Measurements from ENCODE around the gene LIPC. TPM values are rescaled to one million over a fixed set of nuclear protein-coding genes. Genes with fewer than 3 reads are reported as not detected.

LIPC gene
- polyA plus RNA-seq, 1 donor (not counting 4 experiments of a cell fraction or from before 2014, with no cell fraction given): not detected

DNA sequence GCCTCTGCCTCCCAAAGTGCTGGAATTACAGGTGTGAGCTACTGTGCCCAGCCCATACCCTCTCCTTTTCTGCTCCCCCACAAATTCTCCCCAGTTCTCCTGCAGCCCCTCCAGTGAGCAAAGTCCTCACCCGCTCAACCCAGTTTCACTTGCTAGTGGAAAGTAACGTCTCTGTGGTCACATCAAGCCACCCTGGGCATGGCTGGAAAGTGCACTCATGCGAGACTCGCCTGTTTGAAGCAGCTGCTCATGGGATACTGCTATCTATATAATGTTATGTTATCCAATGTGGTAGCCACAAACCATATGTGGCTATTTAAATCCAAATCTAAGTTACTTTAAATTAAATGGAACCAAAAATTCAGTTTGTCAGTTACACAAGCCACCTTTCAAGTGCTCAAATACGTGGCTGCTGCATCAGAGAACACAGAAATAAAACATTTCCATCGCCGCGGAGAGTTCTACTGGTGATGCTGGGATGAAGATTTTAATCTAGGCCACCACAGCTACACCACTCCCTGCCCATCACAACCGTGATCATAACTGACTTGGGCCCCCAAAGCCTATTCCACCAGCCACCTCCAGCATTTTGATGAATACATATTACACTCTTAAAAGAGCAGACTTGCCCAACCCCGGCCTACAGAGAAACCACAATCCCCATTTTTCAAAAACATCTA is 119.4 kb downstream of the LIPC start:
- Histone ChIP-seq H3K36me3 (ENCODE audit: control insufficient read depth in 2 of 2, extremely low read depth in 1 of 2, insufficient read depth in 2 of 2, low read length in 2 of 2) (no peaks in the 10 kb centered on the region), H3K27ac (ENCODE audit: control insufficient read depth, insufficient read depth, low read length) (no peak overlapping the region), H3K9me3 (ENCODE audit: control insufficient read depth, low read depth, low read length) (no peaks in the 10 kb centered on the region), H3K4me3 (ENCODE audit: control insufficient read depth in 2 of 3, extremely low read depth in 1 of 3, insufficient read depth in 2 of 3, low read depth in 1 of 3, low read length in 3 of 3) (no peak overlapping the region), H3K79me2 (ENCODE audit: control insufficient read depth, insufficient read depth, low read length) (no peaks in the 10 kb centered on the region), H3K4me2 (ENCODE audit: control insufficient read depth, extremely low read depth, insufficient read depth, low read depth, low read length) (peak overlapping the region; percentile 66), H4K20me1 (ENCODE audit: control insufficient read depth, extremely low read depth, insufficient read depth, low read length) (no peaks in the 10 kb centered on the region), H3K9me1 (ENCODE audit: control insufficient read depth, extremely low read depth, insufficient read depth, low read length) (no peaks in the 10 kb centered on the region), H3K27me3 (ENCODE audit: control insufficient read depth, extremely low read depth, insufficient read depth, low read length) (no peaks in the 10 kb centered on the region), H2AFZ (ENCODE audit: control insufficient read depth, low read length) (no peak overlapping the region), H3K9ac (ENCODE audit: control insufficient read depth, extremely low read depth, insufficient read depth, low read length) (no peak overlapping the region), H3K4me1 (ENCODE audit: control insufficient read depth, extremely low read depth, insufficient read depth, low read length) (peaks cover 23% of the 10 kb centered on the region)
- TF ChIP-seq, protein P1, sequence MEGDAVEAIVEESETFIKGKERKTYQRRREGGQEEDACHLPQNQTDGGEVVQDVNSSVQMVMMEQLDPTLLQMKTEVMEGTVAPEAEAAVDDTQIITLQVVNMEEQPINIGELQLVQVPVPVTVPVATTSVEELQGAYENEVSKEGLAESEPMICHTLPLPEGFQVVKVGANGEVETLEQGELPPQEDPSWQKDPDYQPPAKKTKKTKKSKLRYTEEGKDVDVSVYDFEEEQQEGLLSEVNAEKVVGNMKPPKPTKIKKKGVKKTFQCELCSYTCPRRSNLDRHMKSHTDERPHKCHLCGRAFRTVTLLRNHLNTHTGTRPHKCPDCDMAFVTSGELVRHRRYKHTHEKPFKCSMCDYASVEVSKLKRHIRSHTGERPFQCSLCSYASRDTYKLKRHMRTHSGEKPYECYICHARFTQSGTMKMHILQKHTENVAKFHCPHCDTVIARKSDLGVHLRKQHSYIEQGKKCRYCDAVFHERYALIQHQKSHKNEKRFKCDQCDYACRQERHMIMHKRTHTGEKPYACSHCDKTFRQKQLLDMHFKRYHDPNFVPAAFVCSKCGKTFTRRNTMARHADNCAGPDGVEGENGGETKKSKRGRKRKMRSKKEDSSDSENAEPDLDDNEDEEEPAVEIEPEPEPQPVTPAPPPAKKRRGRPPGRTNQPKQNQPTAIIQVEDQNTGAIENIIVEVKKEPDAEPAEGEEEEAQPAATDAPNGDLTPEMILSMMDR (optimal IDR thresholded peaks at IDR 0.05 in 1 of 3, IDR thresholded peaks at IDR 0.05 in 1 of 3, conservative IDR thresholded peaks at IDR 0.05 in 1 of 3; ENCODE audit: extremely low read depth in 1 of 3, insufficient read depth in 2 of 3, low read length in 3 of 3): no peak
- TF ChIP-seq EZH2 (IDR thresholded peaks at IDR 0.05; ENCODE audit: low read length): no peak
- dilution Hi-C loops (cut with MboI; ENCODE audit: extremely low pct_ligation_motif_present, low sequenced_read_pairs): no loop called here
- DNase-seq (ENCODE audit: low read depth, low spot score): no peak
- FAIRE-seq: no peak

DNA sequence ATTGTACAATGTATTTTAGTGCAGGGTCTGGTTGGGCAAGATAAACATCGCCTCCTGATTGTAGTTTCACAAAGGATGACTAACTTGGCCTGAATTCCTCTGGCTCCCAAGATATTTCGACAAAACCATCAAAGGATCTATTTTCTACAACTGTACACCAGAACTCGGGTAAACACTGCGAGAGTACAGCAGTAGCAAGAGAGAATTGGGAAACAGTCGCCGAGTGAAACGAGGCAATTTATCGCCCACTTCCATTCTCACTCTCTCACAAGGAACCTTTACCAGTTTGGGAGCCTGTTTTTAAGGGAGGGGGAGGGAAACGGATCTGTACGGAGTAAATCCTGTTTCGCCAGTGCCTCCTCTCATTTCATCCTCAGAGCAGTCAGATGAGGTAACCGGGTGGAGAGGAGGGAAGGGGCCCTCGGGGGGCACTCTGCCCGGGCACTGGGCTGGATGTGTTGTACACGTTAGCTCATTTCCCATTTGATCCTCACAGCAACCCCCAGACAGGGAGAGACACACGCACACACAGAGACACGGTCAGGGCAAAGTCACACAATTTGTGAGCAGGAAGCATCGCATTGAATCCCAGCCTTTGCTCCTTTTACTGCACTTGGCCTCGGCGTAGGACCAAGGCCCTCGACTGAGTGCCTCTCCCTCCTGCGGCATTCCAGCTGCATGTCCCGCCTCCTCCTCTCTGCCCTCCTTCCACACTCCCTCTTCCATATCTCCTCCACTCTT is 120.1 kb downstream of the LIPC start:
- Histone ChIP-seq H3K27ac (ENCODE audit: control insufficient read depth, insufficient read depth, low read length) (peak overlapping the region; percentile 2), H3K4me1 (ENCODE audit: control insufficient read depth, extremely low read depth, insufficient read depth, low read length) (peaks cover 23% of the 10 kb centered on the region), H3K27me3 (ENCODE audit: control insufficient read depth, extremely low read depth, insufficient read depth, low read length) (no peaks in the 10 kb centered on the region), H3K79me2 (ENCODE audit: control insufficient read depth, insufficient read depth, low read length) (no peaks in the 10 kb centered on the region), H3K4me3 (ENCODE audit: control insufficient read depth in 2 of 3, extremely low read depth in 1 of 3, insufficient read depth in 2 of 3, low read depth in 1 of 3, low read length in 3 of 3) (peak overlapping the region in 1 of 3 experiments; percentile 15), H4K20me1 (ENCODE audit: control insufficient read depth, extremely low read depth, insufficient read depth, low read length) (no peaks in the 10 kb centered on the region), H3K4me2 (ENCODE audit: control insufficient read depth, extremely low read depth, insufficient read depth, low read depth, low read length) (peak overlapping the region; percentile 66), H3K9ac (ENCODE audit: control insufficient read depth, extremely low read depth, insufficient read depth, low read length) (no peak overlapping the region), H3K9me1 (ENCODE audit: control insufficient read depth, extremely low read depth, insufficient read depth, low read length) (no peaks in the 10 kb centered on the region), H3K9me3 (ENCODE audit: control insufficient read depth, low read depth, low read length) (no peaks in the 10 kb centered on the region), H2AFZ (ENCODE audit: control insufficient read depth, low read length) (peak overlapping the region; percentile 17), H3K36me3 (ENCODE audit: control insufficient read depth in 2 of 2, extremely low read depth in 1 of 2, insufficient read depth in 2 of 2, low read length in 2 of 2) (no peaks in the 10 kb centered on the region)
- DNase-seq (ENCODE audit: low read depth, low spot score) (no peak), FAIRE-seq (peak; percentile 17)
- dilution Hi-C loops (cut with MboI; ENCODE audit: extremely low pct_ligation_motif_present, low sequenced_read_pairs): no loop called here
- TF ChIP-seq, protein P1 (optimal IDR thresholded peaks at IDR 0.05 in 1 of 3, IDR thresholded peaks at IDR 0.05 in 1 of 3, conservative IDR thresholded peaks at IDR 0.05 in 1 of 3; ENCODE audit: extremely low read depth in 1 of 3, insufficient read depth in 2 of 3, low read length in 3 of 3): no peak
- no peak for TF ChIP-seq EZH2 (IDR thresholded peaks at IDR 0.05; ENCODE audit: low read length)
